HEK293T (cell line): ENCODE results near the gene NIPSNAP3A.

ENCODE experiments used
- CTCF ChIA-PET: fragments of 350-600 bp; formaldehyde crosslinking; extraction: SDS; loops from one replicate; lab custom pipeline; 2021; ENCODE audit warnings: antibody characterized with exemption, inconsistent platforms; lab: Yijun Ruan, JAX
- POLR2A ChIA-PET: fragments of 350-600 bp; formaldehyde crosslinking; extraction: SDS; loops from one replicate; lab custom pipeline; 2020; ENCODE audit warnings: antibody characterized with exemption, inconsistent platforms; lab: Yijun Ruan, JAX
- DNase-seq: peaks from one replicate; pipeline ENCODE4 v3.0.0; 2012; ENCODE audit warnings: mixed read lengths; ENCODE audit errors: extremely low spot score
- ARNT ChIP-seq: fragments of 450-650 bp; IDR thresholded peaks from 2 replicates; pipeline ENCODE4 v1.6.1; 2017; ENCODE audit warnings: mild to moderate bottlenecking
- BHLHE40 ChIP-seq: fragments of 450-650 bp; IDR thresholded peaks from 2 replicates; pipeline ENCODE4 v1.6.1; 2016; ENCODE audit warnings: mild to moderate bottlenecking, moderate library complexity, borderline replicate concordance
- CTBP1 ChIP-seq: fragments of 450-650 bp; IDR thresholded peaks from 2 replicates; pipeline ENCODE4 v1.6.1; 2016; ENCODE audit warnings: borderline replicate concordance
- ELF4 ChIP-seq: fragments of 450-650 bp; IDR thresholded peaks from 2 replicates; pipeline ENCODE4 v1.6.1; 2017; ENCODE audit warnings: antibody characterized with exemption
- FOXA1 ChIP-seq: fragments of 450-650 bp; IDR thresholded peaks from 2 replicates; pipeline ENCODE4 v1.6.1; 2016; ENCODE audit warnings: mild to moderate bottlenecking
- FOXK2 ChIP-seq: fragments of 450-650 bp; IDR thresholded peaks from 2 replicates; pipeline ENCODE4 v1.6.1; 2016; ENCODE audit warnings: mild to moderate bottlenecking
- FOXM1 ChIP-seq: fragments of 450-650 bp; IDR thresholded peaks from 2 replicates; pipeline ENCODE4 v1.6.1; 2017; ENCODE audit warnings: mild to moderate bottlenecking, borderline replicate concordance
- HDGF ChIP-seq: fragments of 450-650 bp; IDR thresholded peaks from 2 replicates; pipeline ENCODE4 v1.6.1; 2017; ENCODE audit warnings: antibody characterized with exemption, borderline replicate concordance
- L3MBTL2 ChIP-seq: fragments of 450-650 bp; conservative IDR thresholded peaks from 2 replicates; pipeline ENCODE4 v1.6.1; 2016; ENCODE audit warnings: mild to moderate bottlenecking
- LEF1 ChIP-seq: fragments of 450-650 bp; IDR thresholded peaks from 2 replicates; pipeline ENCODE4 v1.6.1; 2017; ENCODE audit warnings: mild to moderate bottlenecking, borderline replicate concordance
- NFRKB ChIP-seq: fragments of 450-650 bp; IDR thresholded peaks from 2 replicates; pipeline ENCODE4 v1.6.1; 2016; ENCODE audit warnings: mild to moderate bottlenecking, moderate library complexity
- PKNOX1 ChIP-seq: fragments of 450-650 bp; IDR thresholded peaks from 2 replicates; pipeline ENCODE4 v1.6.1; 2016
- SP1 ChIP-seq: fragments of 450-650 bp; IDR thresholded peaks from 2 replicates; pipeline ENCODE4 v1.6.1; 2017
- SUZ12 ChIP-seq: fragments of 450-650 bp; IDR thresholded peaks from 2 replicates; pipeline ENCODE4 v1.6.1; 2016; ENCODE audit warnings: mild to moderate bottlenecking
- TARDBP ChIP-seq: fragments of 450-650 bp; IDR thresholded peaks from 2 replicates; pipeline ENCODE4 v1.6.1; 2016
- ZNF384 ChIP-seq: fragments of 450-650 bp; IDR thresholded peaks from 2 replicates; pipeline ENCODE4 v1.6.1; 2016

NIPSNAP3A gene

DNA sequence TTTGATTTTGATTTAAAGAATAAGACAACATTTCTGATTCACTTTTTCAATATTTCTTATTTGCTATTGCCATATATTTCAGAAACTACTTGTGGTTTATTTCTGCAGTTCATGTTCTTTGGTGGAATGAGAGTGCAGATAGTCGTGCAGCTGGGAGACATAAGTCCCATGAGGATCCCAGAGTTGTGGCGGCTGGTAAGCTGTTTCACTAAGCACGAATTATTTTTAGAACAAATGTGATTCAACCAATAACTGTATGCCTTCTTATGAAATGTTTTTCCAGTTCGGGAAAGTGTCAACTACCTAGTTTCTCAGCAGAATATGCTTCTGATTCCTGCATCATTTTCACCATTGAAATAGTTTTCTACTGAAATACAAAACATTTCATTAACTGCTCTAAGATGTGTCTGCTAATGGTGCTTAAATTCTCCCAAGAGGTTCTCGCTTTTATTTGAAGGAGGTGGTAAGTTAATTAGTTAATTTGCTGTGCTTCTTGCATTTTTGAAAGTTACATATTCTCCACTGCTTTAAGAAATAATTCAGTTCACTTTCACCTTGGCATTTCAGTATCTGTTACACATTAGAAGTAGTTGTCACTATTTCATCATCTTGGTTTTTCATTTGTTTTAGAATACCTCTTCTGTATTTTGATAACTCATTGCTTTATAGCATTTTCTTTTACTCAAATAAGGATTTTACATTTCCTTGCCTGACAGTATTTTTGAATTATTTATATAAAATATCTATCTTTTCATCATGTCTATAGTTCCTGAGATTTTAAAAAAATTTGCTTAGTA lies 25.4 kb downstream of the NIPSNAP3A start:
- no peak for DNase-seq

DNA sequence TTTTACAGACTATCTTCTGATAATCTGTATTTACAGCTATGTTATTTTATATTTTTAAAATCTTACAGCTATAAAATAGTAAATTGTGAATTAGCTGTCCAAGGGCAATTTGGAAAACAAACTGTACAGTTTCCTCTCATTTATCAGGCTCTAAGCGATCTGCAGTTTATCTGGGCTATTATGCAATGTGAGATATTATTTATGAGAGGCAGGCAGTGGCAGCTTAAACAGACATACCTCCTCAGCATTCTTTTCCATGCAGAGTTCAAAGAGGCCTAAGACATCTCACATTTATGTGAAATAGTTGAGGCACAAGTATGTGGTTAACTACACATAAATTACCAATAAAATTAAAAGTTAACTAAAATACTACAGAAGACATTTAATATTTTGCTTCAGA lies 26.6 kb downstream of the NIPSNAP3A start:
- ChIA-PET POLR2A (interaction anchor here (1.0 kb wide), 1 partner anchor 26 kb away, joined by 3 read pairs; no protein-coding TSS in a partner anchor), CTCF (no interaction called here)
- TF ChIP-seq NFRKB, result no peak
- TF ChIP-seq SP1, result no peak
- TF ChIP-seq TARDBP, result no peak
- TF ChIP-seq ELF4, result no peak
- no peak for TF ChIP-seq HDGF
- no peak for TF ChIP-seq ARNT
- TF ChIP-seq FOXM1, result no peak
- no peak for TF ChIP-seq LEF1
- no peak for TF ChIP-seq FOXK2
- TF ChIP-seq ZNF384, result no peak
- no peak for TF ChIP-seq SUZ12
- no peak for TF ChIP-seq L3MBTL2
- TF ChIP-seq FOXA1, result no peak
- TF ChIP-seq CTBP1, result no peak
- no peak for TF ChIP-seq BHLHE40
- TF ChIP-seq PKNOX1, result no peak

More for the DNA sequence above, 25.4 kb downstream of the NIPSNAP3A start:
- CTCF ChIA-PET, result no interaction called here
- POLR2A ChIA-PET, result no interaction called here
- TF ChIP-seq ZNF384 (no peak), TARDBP (no peak), HDGF (no peak), PKNOX1 (no peak), CTBP1 (no peak), NFRKB (no peak), SP1 (no peak), ELF4 (no peak), BHLHE40 (no peak), ARNT (no peak), FOXM1 (no peak), FOXA1 (no peak), LEF1 (no peak), FOXK2 (no peak), L3MBTL2 (no peak), SUZ12 (no peak)

DNA sequence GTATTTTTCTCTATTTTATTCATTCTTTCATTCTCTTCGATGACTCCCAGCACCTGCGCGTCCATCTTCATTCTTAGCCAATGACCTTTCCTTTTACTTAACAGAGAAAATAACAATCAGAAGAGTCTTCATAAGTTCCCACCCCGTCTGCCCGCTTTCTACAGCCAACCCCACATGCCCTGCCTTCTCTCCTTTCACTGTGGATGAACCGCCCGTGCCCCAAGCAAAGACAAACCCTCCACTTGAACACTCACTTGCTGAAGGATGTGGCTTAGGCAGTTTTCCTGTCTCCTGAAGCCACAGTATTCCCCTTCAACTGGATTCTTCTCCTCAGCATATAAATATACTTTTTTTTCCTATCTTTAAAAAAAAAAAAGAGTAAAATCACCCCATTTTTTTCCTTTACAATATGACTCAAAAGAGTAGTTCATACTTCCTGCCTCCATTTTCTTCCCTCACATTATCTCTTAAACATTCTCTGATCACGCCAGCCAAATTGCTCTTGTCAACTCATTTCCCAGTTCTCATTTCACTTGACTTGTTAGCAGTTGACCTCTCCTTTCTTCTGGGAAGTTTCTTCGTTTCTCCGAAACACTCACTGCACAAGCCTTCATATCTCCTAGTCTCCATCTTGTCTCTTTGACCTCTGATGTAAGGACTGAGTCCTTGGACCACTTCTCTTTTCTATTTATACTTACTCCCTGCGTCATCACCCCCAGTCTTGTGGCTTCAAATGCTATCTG lies 27.5 kb downstream of the NIPSNAP3A start:
- no peak for TF ChIP-seq CTBP1
- no peak for TF ChIP-seq TARDBP
- no peak for TF ChIP-seq SUZ12
- no peak for TF ChIP-seq FOXA1
- TF ChIP-seq ZNF384, result no peak
- no peak for TF ChIP-seq SP1
- no peak for TF ChIP-seq FOXK2
- no peak for TF ChIP-seq BHLHE40
- no peak for TF ChIP-seq HDGF
- CTCF ChIA-PET, result no interaction called here
- POLR2A ChIA-PET, result no interaction called here
- DNase-seq, result no peak

More for the DNA sequence above, 26.6 kb downstream of the NIPSNAP3A start:
- no peak for DNase-seq

GRCh38 chr9:104775574-104775936 lies 28.1 kb downstream of the NIPSNAP3A start:
- POLR2A ChIA-PET, result no interaction called here
- DNase-seq, result no peak
- CTCF ChIA-PET, result no interaction called here
- TF ChIP-seq CTBP1 (no peak), ZNF384 (no peak), HDGF (no peak), NFRKB (no peak), TARDBP (no peak), SP1 (no peak), BHLHE40 (no peak), LEF1 (no peak), FOXA1 (no peak), ARNT (no peak), L3MBTL2 (no peak), FOXK2 (no peak), SUZ12 (no peak), PKNOX1 (no peak), FOXM1 (no peak)

DNA sequence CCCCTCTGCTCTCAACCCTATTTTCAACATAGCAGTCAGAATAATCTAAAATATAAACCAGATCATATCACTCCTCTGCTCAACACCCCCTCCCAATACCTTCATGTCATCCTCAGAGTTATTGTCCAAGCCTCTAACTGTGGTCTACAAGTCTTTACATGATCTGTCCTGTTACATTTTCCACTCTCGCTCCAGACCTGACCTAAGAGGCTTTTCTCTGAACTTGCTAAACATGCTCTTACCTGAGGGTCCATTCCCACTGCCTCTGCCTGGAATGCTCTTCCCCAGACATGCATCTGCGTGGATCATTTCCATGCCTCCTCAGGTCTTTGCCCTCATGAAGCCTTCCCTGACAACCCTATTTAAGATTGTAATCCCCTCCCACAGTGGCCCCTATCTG lies 28.5 kb downstream of the NIPSNAP3A start:
- TF ChIP-seq ARNT (no peak), LEF1 (no peak), FOXA1 (no peak), BHLHE40 (no peak)
- no peak for DNase-seq
- CTCF ChIA-PET, result no interaction called here
- POLR2A ChIA-PET, result no interaction called here

GRCh38 chr9:104776797-104777196 lies 29.3 kb downstream of the NIPSNAP3A start:
- TF ChIP-seq FOXM1 (no peak), SP1 (no peak), LEF1 (no peak), L3MBTL2 (no peak), FOXA1 (no peak), ARNT (no peak), CTBP1 (no peak), SUZ12 (no peak), TARDBP (no peak), BHLHE40 (no peak), ZNF384 (no peak), NFRKB (no peak), ELF4 (no peak), FOXK2 (no peak), PKNOX1 (no peak), HDGF (no peak)
- CTCF ChIA-PET, result no interaction called here
- DNase-seq, result no peak
- POLR2A ChIA-PET, result no interaction called here
